GM23338 (cell line): ENCODE data around the gene MELTF.

ENCODE experiments used
- POLR2AphosphoS5 ChIP-seq: IDR thresholded peaks from 2 replicates; pipeline ENCODE4 v1.6.1; 2016; ENCODE audit warnings: antibody characterized with exemption, low read depth
- TF ChIP-seq, protein P1 (sequence below), 2 experiments: fragments of 200-600 bp in 1 of 2; sonication (generic) in 1 of 2; conservative IDR thresholded peaks; 2 replicates each; pipeline versions ENCODE4 v1.5.1 to v1.6.1; 2016 to 2017; ENCODE audit warnings: antibody characterized with exemption in 2 of 2, low read depth in 2 of 2, mild to moderate bottlenecking in 2 of 2, moderate library complexity in 1 of 2
- TF ChIP-seq, protein P2 (sequence below): IDR thresholded peaks from one replicate; pipeline ENCODE4 v1.6.1; 2018; ENCODE audit warnings: antibody characterized with exemption; ENCODE audit not compliant: unreplicated experiment

GRCh38 chr3:197021231-197021630 is 8.4 kb downstream of the MELTF start:
- TF ChIP-seq, protein P1, sequence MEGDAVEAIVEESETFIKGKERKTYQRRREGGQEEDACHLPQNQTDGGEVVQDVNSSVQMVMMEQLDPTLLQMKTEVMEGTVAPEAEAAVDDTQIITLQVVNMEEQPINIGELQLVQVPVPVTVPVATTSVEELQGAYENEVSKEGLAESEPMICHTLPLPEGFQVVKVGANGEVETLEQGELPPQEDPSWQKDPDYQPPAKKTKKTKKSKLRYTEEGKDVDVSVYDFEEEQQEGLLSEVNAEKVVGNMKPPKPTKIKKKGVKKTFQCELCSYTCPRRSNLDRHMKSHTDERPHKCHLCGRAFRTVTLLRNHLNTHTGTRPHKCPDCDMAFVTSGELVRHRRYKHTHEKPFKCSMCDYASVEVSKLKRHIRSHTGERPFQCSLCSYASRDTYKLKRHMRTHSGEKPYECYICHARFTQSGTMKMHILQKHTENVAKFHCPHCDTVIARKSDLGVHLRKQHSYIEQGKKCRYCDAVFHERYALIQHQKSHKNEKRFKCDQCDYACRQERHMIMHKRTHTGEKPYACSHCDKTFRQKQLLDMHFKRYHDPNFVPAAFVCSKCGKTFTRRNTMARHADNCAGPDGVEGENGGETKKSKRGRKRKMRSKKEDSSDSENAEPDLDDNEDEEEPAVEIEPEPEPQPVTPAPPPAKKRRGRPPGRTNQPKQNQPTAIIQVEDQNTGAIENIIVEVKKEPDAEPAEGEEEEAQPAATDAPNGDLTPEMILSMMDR (conservative IDR thresholded peaks at IDR 0.05; ENCODE audit: low read depth in 2 of 2) = no peak
- no peak for TF ChIP-seq POLR2AphosphoS5
- TF ChIP-seq, protein P2, sequence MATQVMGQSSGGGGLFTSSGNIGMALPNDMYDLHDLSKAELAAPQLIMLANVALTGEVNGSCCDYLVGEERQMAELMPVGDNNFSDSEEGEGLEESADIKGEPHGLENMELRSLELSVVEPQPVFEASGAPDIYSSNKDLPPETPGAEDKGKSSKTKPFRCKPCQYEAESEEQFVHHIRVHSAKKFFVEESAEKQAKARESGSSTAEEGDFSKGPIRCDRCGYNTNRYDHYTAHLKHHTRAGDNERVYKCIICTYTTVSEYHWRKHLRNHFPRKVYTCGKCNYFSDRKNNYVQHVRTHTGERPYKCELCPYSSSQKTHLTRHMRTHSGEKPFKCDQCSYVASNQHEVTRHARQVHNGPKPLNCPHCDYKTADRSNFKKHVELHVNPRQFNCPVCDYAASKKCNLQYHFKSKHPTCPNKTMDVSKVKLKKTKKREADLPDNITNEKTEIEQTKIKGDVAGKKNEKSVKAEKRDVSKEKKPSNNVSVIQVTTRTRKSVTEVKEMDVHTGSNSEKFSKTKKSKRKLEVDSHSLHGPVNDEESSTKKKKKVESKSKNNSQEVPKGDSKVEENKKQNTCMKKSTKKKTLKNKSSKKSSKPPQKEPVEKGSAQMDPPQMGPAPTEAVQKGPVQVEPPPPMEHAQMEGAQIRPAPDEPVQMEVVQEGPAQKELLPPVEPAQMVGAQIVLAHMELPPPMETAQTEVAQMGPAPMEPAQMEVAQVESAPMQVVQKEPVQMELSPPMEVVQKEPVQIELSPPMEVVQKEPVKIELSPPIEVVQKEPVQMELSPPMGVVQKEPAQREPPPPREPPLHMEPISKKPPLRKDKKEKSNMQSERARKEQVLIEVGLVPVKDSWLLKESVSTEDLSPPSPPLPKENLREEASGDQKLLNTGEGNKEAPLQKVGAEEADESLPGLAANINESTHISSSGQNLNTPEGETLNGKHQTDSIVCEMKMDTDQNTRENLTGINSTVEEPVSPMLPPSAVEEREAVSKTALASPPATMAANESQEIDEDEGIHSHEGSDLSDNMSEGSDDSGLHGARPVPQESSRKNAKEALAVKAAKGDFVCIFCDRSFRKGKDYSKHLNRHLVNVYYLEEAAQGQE = no peak
